Measurements from ENCODE around the gene ATP8A2. TPM values are rescaled to one million over a fixed set of nuclear protein-coding genes. Genes with fewer than 3 reads are reported as not detected.

ATP8A2 gene
- total RNA-seq: 0.09 and 2.2 TPM in 2 replicates

DNA sequence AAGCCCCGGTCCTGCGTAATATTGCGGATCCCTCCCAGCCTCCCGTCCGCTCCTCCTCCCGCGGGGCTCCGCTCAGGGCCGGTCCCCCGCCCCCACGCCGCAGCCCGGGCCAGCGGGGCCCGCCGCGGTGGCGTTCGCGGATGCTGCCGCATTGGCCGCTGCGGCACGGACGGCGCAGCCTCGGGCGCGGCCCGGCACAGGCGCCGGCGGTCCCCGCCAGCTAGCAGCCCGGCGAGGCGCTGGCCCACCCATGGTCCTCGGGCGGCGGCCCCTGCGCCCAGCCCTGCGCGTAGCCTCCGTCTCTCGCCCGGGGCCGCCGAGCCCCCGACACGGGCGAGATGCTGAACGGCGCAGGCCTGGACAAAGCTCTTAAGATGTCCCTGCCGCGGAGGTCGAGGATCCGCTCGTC lies at the start of gene ATP8A2:
Gene ATP8A2, plus strand, starts transcription at position 100 of the 409 bp plus-strand sequence. Its CDS starts 239 bp downstream, at position 339.

DNA sequence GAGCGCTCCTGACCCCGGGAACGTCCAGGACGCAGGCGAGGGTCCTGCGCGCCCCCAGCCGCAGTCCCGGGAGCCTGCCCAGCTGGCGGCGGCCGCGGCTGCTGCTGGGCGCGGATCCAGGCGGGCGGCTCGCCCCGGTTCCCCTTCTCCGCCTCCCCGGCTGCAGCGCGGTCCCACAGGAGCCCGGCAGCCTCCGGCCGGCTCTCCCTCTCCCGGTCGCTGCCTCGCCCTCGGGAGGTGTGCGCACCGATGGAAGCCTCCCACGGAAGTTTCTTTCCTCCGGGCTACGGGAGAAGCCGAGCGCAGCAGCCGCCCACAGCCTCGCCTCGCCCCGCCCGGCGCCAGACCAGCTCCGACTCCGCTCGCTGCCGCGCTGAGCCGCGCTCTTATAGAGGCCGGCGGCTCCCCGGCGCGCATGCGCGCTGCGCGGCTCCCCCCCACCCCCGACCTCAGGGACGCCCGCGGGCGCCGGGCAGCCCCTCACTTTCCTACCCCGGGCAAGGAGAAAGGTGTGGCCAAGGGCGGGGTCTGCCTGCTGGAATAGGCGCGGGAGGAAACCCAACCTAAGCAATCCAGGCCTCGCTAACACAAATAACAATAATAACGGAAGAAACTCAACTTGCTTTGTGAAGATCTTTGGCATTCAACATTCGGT lies 680.0 kb downstream of the ATP8A2 start, which contains the start of gene SHISA2:
Gene SHISA2, minus strand, starts transcription at position 360 of the 655 bp plus-strand sequence. CDS start 1,041 bp downstream, outside the sequence.

Other genes with a start within 250 kb of the ATP8A2 start
- under 0.01 TPM in 1 of 2 replicates, not detected in the other for gene AMER2, start 199.7 kb upstream of the ATP8A2 start, total RNA-seq
- gene MTMR6, start 84.5 kb upstream of the ATP8A2 start, total RNA-seq: 7.8 and 12.6 TPM in 2 replicates
- 13.7 and 21.9 TPM in 2 replicates for gene NUP58, start 70.3 kb upstream of the ATP8A2 start, total RNA-seq

Measured in bronchial smooth muscle cell (primary cell).